ENCODE results near the gene KDM5A.
"Not testable (repeated sequence)": the region's sequence is repeated elsewhere in the genome, so short reads cannot be mapped to it uniquely, and the experiment has no call there.

Gene KDM5A

GRCh38 chr12:332581-333205, 56.4 kb downstream of the KDM5A start:
- DNase-seq (ENCODE audit: low read depth) = no peak

GRCh38 chr12:331287-331686, 57.8 kb downstream of the KDM5A start:
- no peak for DNase-seq (ENCODE audit: low read depth)

- DNase-seq (ENCODE audit: low read depth) = no peak
Measured at GRCh38 chr12:325906-326305, 63.2 kb downstream of the KDM5A start.

GRCh38 chr12:323507-323906, 65.6 kb downstream of the KDM5A start:
- DNase-seq (ENCODE audit: low read depth) = no peak

GRCh38 chr12:321606-322326, 67.4 kb downstream of the KDM5A start:
- DNase-seq (ENCODE audit: low read depth) = no peak

GRCh38 chr12:318759-319515, 70.2 kb downstream of the KDM5A start:
- DNase-seq (ENCODE audit: low read depth) = no peak

GRCh38 chr12:308511-308910, 80.6 kb downstream of the KDM5A start:
- no peak for DNase-seq (ENCODE audit: low read depth)

- DNase-seq (ENCODE audit: low read depth) = no peak
Measured at GRCh38 chr12:307406-307805, 81.7 kb downstream of the KDM5A start.

- DNase-seq (ENCODE audit: low read depth) = no peak
Measured at GRCh38 chr12:304805-305204, 84.3 kb downstream of the KDM5A start.

GRCh38 chr12:302766-303165, 86.4 kb downstream of the KDM5A start:
- not testable (repeated sequence) for DNase-seq (ENCODE audit: low read depth)

- not testable (repeated sequence) for DNase-seq (ENCODE audit: low read depth)
Measured at GRCh38 chr12:300166-300565, 89.0 kb downstream of the KDM5A start.

GRCh38 chr12:299511-299910, 89.6 kb downstream of the KDM5A start:
- not testable (repeated sequence) for DNase-seq (ENCODE audit: low read depth)

- DNase-seq (ENCODE audit: low read depth) = not testable (repeated sequence)
Measured at GRCh38 chr12:298059-298458, 91.1 kb downstream of the KDM5A start.

GRCh38 chr12:295132-295531, 94.0 kb downstream of the KDM5A start:
- no peak for DNase-seq (ENCODE audit: low read depth)

GRCh38 chr12:293199-293598, 95.9 kb downstream of the KDM5A start:
- DNase-seq (ENCODE audit: low read depth) = no peak

- no peak for DNase-seq (ENCODE audit: low read depth)
Measured at GRCh38 chr12:292186-292585, 96.9 kb downstream of the KDM5A start.

- no peak for DNase-seq (ENCODE audit: low read depth)
Measured at GRCh38 chr12:291153-291723, 97.9 kb downstream of the KDM5A start.

- no peak for DNase-seq (ENCODE audit: low read depth)
Measured at GRCh38 chr12:288687-289086, 100.4 kb downstream of the KDM5A start.

- no peak for DNase-seq (ENCODE audit: low read depth)
Measured at GRCh38 chr12:286531-287300, 102.4 kb downstream of the KDM5A start.

- no peak for DNase-seq (ENCODE audit: low read depth)
Measured at GRCh38 chr12:278046-278445, 111.1 kb downstream of the KDM5A start.

- DNase-seq (ENCODE audit: low read depth) = no peak
Measured at GRCh38 chr12:275812-276211, 113.3 kb downstream of the KDM5A start.

GRCh38 chr12:273382-273781, 115.7 kb downstream of the KDM5A start:
- DNase-seq (ENCODE audit: low read depth) = no peak
